22Rv1 (cell line): ENCODE measurements around the gene VANGL2.

Source experiments
- H3K27ac ChIP-seq: fragments of 450-650 bp; 2 replicates; pipeline ENCODE4 v1.5.1; 2017
- CTCF ChIP-seq: fragments of 450-650 bp; IDR thresholded peaks from 2 replicates; pipeline ENCODE4 v1.5.1; 2017; ENCODE audit warnings: mild to moderate bottlenecking
- ZFX ChIP-seq: fragments of 450-650 bp; IDR thresholded peaks from 2 replicates; pipeline ENCODE4 v1.6.1; 2017; ENCODE audit warnings: antibody characterized with exemption, borderline replicate concordance

VANGL2 gene

GRCh38 chr1:160437432-160438316 lies 37.3 kb downstream of the VANGL2 start:
- TF ChIP-seq CTCF: no peak
- TF ChIP-seq ZFX: no peak
- H3K27ac ChIP-seq: no peak overlapping the region

- H3K27ac ChIP-seq: no peak overlapping the region
- no peak for TF ChIP-seq CTCF
- no peak for TF ChIP-seq ZFX
Measured at GRCh38 chr1:160438317-160438918, 38.1 kb downstream of the VANGL2 start.

GRCh38 chr1:160438935-160439334 lies 38.6 kb downstream of the VANGL2 start:
- no peak overlapping the region for H3K27ac ChIP-seq
- TF ChIP-seq CTCF (no peak), ZFX (no peak)

- H3K27ac ChIP-seq: no peak overlapping the region
- TF ChIP-seq ZFX (no peak), CTCF (no peak)
Measured at GRCh38 chr1:160439718-160440117, 39.4 kb downstream of the VANGL2 start.

- no peak overlapping the region for H3K27ac ChIP-seq
- TF ChIP-seq CTCF: no peak
- no peak for TF ChIP-seq ZFX
Measured at GRCh38 chr1:160446945-160447600, 46.7 kb downstream of the VANGL2 start.

DNA sequence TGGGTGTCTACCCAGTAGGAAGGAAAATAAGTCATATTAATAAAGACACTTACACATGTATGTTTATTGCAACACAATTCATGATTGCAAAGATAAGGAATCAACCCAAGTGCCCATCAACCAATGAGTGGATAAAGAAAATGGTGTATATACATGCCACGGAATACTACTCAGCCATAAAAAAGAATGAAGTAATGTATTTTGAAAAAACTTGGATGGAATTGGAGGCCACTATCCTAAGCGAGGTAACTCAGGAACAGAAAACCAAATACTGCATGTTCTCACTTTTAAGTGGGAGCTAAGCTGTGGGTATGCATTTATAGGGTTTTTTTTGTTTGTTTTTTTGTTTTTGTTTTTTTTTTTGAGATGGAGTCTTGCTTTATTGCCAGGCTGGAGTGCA lies 49.1 kb downstream of the VANGL2 start:
- TF ChIP-seq CTCF (no peak), ZFX (no peak)

More for the DNA sequence above, 49.1 kb downstream of the VANGL2 start:
- H3K27ac ChIP-seq: no peak overlapping the region
